Activated naive CD4-positive, alpha-beta T cell treated with Interleukin-2 at 50 U/mL for 16 hours (primary cell): Measurements from ENCODE around the gene LRRC75B.

ENCODE experiments used
- DNase-seq: peaks from one replicate; pipeline ENCODE4 v3.0.0-alpha.2; 2020

The LRRC75B gene

GRCh38 chr22:24584871-24585411 lies 7.9 kb downstream of the LRRC75B start:
- no peak for DNase-seq

- no peak for DNase-seq
Observed at GRCh38 chr22:24584166-24584790, 8.6 kb downstream of the LRRC75B start.

GRCh38 chr22:24583221-24584165 lies 9.4 kb downstream of the LRRC75B start:
- no peak for DNase-seq

- no peak for DNase-seq
Observed at GRCh38 chr22:24582056-24582814, 10.6 kb downstream of the LRRC75B start.

- DNase-seq, result no peak
Observed at GRCh38 chr22:24580276-24580675, 12.6 kb downstream of the LRRC75B start.

- DNase-seq, result no peak
Observed at GRCh38 chr22:24579258-24579601, 13.6 kb downstream of the LRRC75B start.

GRCh38 chr22:24578355-24579257 lies 14.3 kb downstream of the LRRC75B start:
- DNase-seq, result no peak

- no peak for DNase-seq
Observed at GRCh38 chr22:24576778-24577177, 16.1 kb downstream of the LRRC75B start.

GRCh38 chr22:24571266-24571665 lies 21.6 kb downstream of the LRRC75B start:
- no peak for DNase-seq

GRCh38 chr22:24567668-24568067 lies 25.2 kb downstream of the LRRC75B start:
- DNase-seq, result no peak

GRCh38 chr22:24566899-24567511 lies 25.9 kb downstream of the LRRC75B start:
- no peak for DNase-seq

- no peak for DNase-seq
Observed at GRCh38 chr22:24565077-24565476, 27.8 kb downstream of the LRRC75B start.

GRCh38 chr22:24564376-24565058 lies 28.4 kb downstream of the LRRC75B start:
- DNase-seq, result no peak

- DNase-seq, result no peak
Observed at GRCh38 chr22:24563246-24563645, 29.6 kb downstream of the LRRC75B start.

GRCh38 chr22:24559471-24559870 lies 33.4 kb downstream of the LRRC75B start:
- DNase-seq, result no peak

- peak; percentile 100 for DNase-seq
Observed at GRCh38 chr22:24555165-24556039, 37.5 kb downstream of the LRRC75B start, which contains the start of gene SNRPD3. Gene SNRPD3 (plus strand): TSS chr22:24555999. CDS start chr22:24557675, 1,676 bp downstream.

- peak; percentile 36 for DNase-seq
Observed at GRCh38 chr22:24554313-24555164, 38.3 kb downstream of the LRRC75B start, which contains the start of gene GUCD1. Gene GUCD1 (minus strand): TSS chr22:24555138. CDS start chr22:24554991, 147 bp downstream.

- DNase-seq, result no peak
Observed at GRCh38 chr22:24553597-24554312, 39.1 kb downstream of the LRRC75B start.
